GM19099 (cell line): ENCODE measurements around the gene SLC2A13.

Experiments used
- POLR2A ChIP-seq: IDR thresholded peaks from 3 replicates; pipeline ENCODE4 v1.6.1; 2011; ENCODE audit warnings: low read depth; ENCODE audit not compliant: insufficient read length; ENCODE audit errors: extremely low read depth

The SLC2A13 gene

GRCh38 chr12:39905152-39905551 lies 200.7 kb downstream of the SLC2A13 start:
- TF ChIP-seq POLR2A = no peak

- TF ChIP-seq POLR2A = no peak
Measured at GRCh38 chr12:39902821-39903220, 203.1 kb downstream of the SLC2A13 start.

- no peak for TF ChIP-seq POLR2A
Measured at GRCh38 chr12:39897315-39897714, 208.6 kb downstream of the SLC2A13 start.

GRCh38 chr12:39892146-39892545 lies 213.7 kb downstream of the SLC2A13 start:
- TF ChIP-seq POLR2A = no peak

- TF ChIP-seq POLR2A = no peak
Measured at GRCh38 chr12:39887856-39888255, 218.0 kb downstream of the SLC2A13 start.

GRCh38 chr12:39886106-39886505 lies 219.8 kb downstream of the SLC2A13 start:
- TF ChIP-seq POLR2A = no peak

GRCh38 chr12:39884616-39885125 lies 221.2 kb downstream of the SLC2A13 start:
- TF ChIP-seq POLR2A = no peak

- TF ChIP-seq POLR2A = no peak
Measured at GRCh38 chr12:39883411-39883810, 222.5 kb downstream of the SLC2A13 start.

- no peak for TF ChIP-seq POLR2A
Measured at GRCh38 chr12:39878753-39879152, 227.1 kb downstream of the SLC2A13 start.

- no peak for TF ChIP-seq POLR2A
Measured at GRCh38 chr12:39875721-39876120, 230.2 kb downstream of the SLC2A13 start.

- TF ChIP-seq POLR2A = no peak
Measured at GRCh38 chr12:39874785-39875184, 231.1 kb downstream of the SLC2A13 start.

GRCh38 chr12:39873065-39873464 lies 232.8 kb downstream of the SLC2A13 start:
- no peak for TF ChIP-seq POLR2A

- TF ChIP-seq POLR2A = no peak
Measured at GRCh38 chr12:39872425-39872824, 233.5 kb downstream of the SLC2A13 start.

- TF ChIP-seq POLR2A = no peak
Measured at GRCh38 chr12:39868328-39868725, 237.6 kb downstream of the SLC2A13 start.

GRCh38 chr12:39867631-39868327 lies 238.1 kb downstream of the SLC2A13 start:
- TF ChIP-seq POLR2A = no peak

- no peak for TF ChIP-seq POLR2A
Measured at GRCh38 chr12:39866135-39866534, 239.7 kb downstream of the SLC2A13 start.

GRCh38 chr12:39860695-39861094 lies 245.2 kb downstream of the SLC2A13 start:
- TF ChIP-seq POLR2A = no peak

- no peak for TF ChIP-seq POLR2A
Measured at GRCh38 chr12:39853003-39853402, 252.9 kb downstream of the SLC2A13 start.

- no peak for TF ChIP-seq POLR2A
Measured at GRCh38 chr12:39852346-39852745, 253.5 kb downstream of the SLC2A13 start.
